Vagina (tissue), 2 donors: ENCODE data around the gene OR2T6. TPM values are rescaled to one million over a fixed set of nuclear protein-coding genes. Genes with fewer than 3 reads are reported as not detected.

Experiments used
- DNase-seq, 2 donors: peaks; one replicate each; pipeline ENCODE4 v3.0.0-alpha.2; 2017; ENCODE audit errors: extremely low spot score in 2 of 2
- H3K27ac ChIP-seq: fragments of 200-600 bp; sonication (generic); one replicate; pipeline ENCODE4 v1.5.1; 2019
- H3K27me3 ChIP-seq: fragments of 200-600 bp; sonication (generic); one replicate; pipeline ENCODE4 v1.5.1; 2019
- H3K36me3 ChIP-seq, 2 donors: fragments of 200-600 bp; sonication (generic); one replicate each; pipeline ENCODE4 v1.5.1; 2017 to 2019
- H3K4me1 ChIP-seq: fragments of 200-600 bp; sonication (generic); one replicate; pipeline ENCODE4 v1.5.1; 2019
- H3K4me3 ChIP-seq, 2 donors: fragments of 200-600 bp; sonication (generic); 1 replicate in 1 of 2; 2 replicates in 1 of 2; pipeline ENCODE4 v1.5.1; 2016 to 2019
- H3K9me3 ChIP-seq: fragments of 200-600 bp; sonication (generic); one replicate; pipeline ENCODE4 v1.5.1; 2019
- CTCF ChIP-seq, 3 experiments: fragments of 450-650 bp in 2 of 3; fragments of 200-600 bp in 1 of 3; sonication (generic) in 1 of 3; IDR thresholded peaks; one replicate each; pipeline ENCODE4 v1.5.1; 2017 to 2019; ENCODE audit warnings: antibody characterized with exemption in 3 of 3, mild to moderate bottlenecking in 2 of 3, moderate library complexity in 2 of 3
- POLR2A ChIP-seq, 2 donors: fragments of 450-650 bp; IDR thresholded peaks; one replicate each; pipeline ENCODE4 v1.6.1; 2017; ENCODE audit warnings: antibody characterized with exemption in 2 of 2, mild to moderate bottlenecking in 2 of 2, moderate library complexity in 2 of 2
- POLR2AphosphoS5 ChIP-seq, 2 donors: sonication (generic); formaldehyde crosslinking; IDR thresholded peaks; one replicate each; pipeline ENCODE4 v1.9.0; 2017; ENCODE audit warnings: antibody characterized with exemption in 2 of 2, mild to moderate bottlenecking in 2 of 2, low read depth in 1 of 2; ENCODE audit not compliant: insufficient read depth in 1 of 2
- intact Hi-C: fragments of 100-400 bp; cut with DNase I; formaldehyde crosslinking; loops from one replicate; pipeline ENCODE4 v1.15.1; 2023
- total RNA-seq: library from RNA; depleted of rRNA; stranded (reverse); fragments of >200 nt; gene quantifications from one replicate; pipeline ENCODE4 v1.2.3, GENCODE V29; 2016

OR2T6 gene
- total RNA-seq, 1 donor from 2014 or later, result not detected

DNA sequence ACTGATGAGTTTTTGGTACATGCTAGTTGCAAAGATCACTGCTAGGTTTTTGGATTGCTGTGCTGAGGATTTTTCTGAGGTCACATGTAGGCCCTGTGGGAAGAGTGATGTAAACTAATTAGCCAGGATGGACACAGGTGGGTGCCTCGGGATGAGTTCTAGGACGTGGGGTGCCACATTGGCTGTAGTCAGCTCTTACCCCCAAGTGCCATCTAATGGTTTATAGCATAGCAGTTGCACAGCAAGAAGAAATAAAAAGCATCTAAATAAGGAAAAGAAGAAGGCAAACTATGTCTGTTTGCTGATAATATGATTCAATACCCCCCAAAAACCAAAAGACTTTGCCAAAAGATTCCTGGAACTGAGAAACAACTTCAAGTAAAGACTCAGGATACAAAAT lies 17.5 kb downstream of the OR2T6 start:
- H3K4me3 ChIP-seq, result no peak overlapping the region
- TF ChIP-seq POLR2A (IDR thresholded peaks at IDR 0.05) (no peak), POLR2AphosphoS5 (IDR thresholded peaks at IDR 0.05; ENCODE audit: insufficient read depth in 1 of 2, low read depth in 1 of 2) (no peak), CTCF (IDR thresholded peaks at IDR 0.05) (no peak)
- no peak overlapping the region for H3K27ac ChIP-seq
- no peak for DNase-seq
- intact Hi-C loops, result no loop called here
- no peaks in the 10 kb centered on the region for H3K36me3 ChIP-seq
- no peaks in the 10 kb centered on the region for H3K4me1 ChIP-seq
- no peaks in the 10 kb centered on the region for H3K9me3 ChIP-seq
- H3K27me3 ChIP-seq, result no peaks in the 10 kb centered on the region

GRCh38 chr1:248402748-248403147 lies 27.2 kb downstream of the OR2T6 start, which contains the start of gene OR2T1:
Gene OR2T1, plus strand, starts transcription at chr1:248403048. Its CDS starts 3,100 bp downstream, at chr1:248406148.
- Histone ChIP-seq H3K4me3 (no peak within 1 kb of the TSS), H3K27ac (no peak within 1 kb of the TSS), H3K4me1 (no peaks in the 10 kb centered on the region), H3K27me3 (no peaks in the 10 kb centered on the region), H3K36me3 (no peaks in the 10 kb centered on the region), H3K9me3 (no peaks in the 10 kb centered on the region)
- no peak for DNase-seq
- intact Hi-C loops, result no loop called here
- no peak for TF ChIP-seq POLR2AphosphoS5 (IDR thresholded peaks at IDR 0.05; ENCODE audit: insufficient read depth in 1 of 2, low read depth in 1 of 2)

DNA sequence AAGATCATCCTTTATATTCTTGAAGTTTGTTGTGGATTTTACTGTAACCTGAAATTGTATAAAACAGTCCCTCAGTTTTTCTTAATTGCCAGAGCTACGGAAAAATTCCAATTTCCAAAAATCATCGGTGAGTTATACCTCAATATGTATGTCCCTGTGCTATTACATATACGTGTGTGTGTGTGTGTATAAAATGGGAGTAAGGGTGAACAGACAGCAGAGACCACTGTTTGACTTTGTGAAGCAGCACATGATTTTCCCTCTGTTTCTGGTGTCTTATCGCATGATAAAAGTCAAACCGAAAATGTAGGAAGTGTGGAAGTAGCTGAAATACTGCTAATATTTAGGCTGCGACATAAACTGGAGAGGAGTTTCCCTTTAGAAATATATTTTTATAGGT lies 28.5 kb downstream of the OR2T6 start:
- H3K4me1 ChIP-seq, result no peaks in the 10 kb centered on the region
- TF ChIP-seq POLR2AphosphoS5 (IDR thresholded peaks at IDR 0.05; ENCODE audit: insufficient read depth in 1 of 2, low read depth in 1 of 2), result no peak
- TF ChIP-seq CTCF (IDR thresholded peaks at IDR 0.05), result no peak
- no peak for TF ChIP-seq POLR2A (IDR thresholded peaks at IDR 0.05)
- H3K27me3 ChIP-seq, result no peaks in the 10 kb centered on the region
- H3K36me3 ChIP-seq, result no peaks in the 10 kb centered on the region
- no peak overlapping the region for H3K4me3 ChIP-seq
- DNase-seq, result no peak
- no peaks in the 10 kb centered on the region for H3K9me3 ChIP-seq
- intact Hi-C loops, result no loop called here
- H3K27ac ChIP-seq, result no peak overlapping the region

- H3K27ac ChIP-seq, result no peak overlapping the region
- no peak overlapping the region for H3K4me3 ChIP-seq
- DNase-seq, result no peak
- H3K9me3 ChIP-seq, result no peaks in the 10 kb centered on the region
- intact Hi-C loops, result no loop called here
- TF ChIP-seq POLR2AphosphoS5 (IDR thresholded peaks at IDR 0.05; ENCODE audit: insufficient read depth in 1 of 2, low read depth in 1 of 2) (no peak), POLR2A (IDR thresholded peaks at IDR 0.05) (no peak), CTCF (IDR thresholded peaks at IDR 0.05) (no peak)
- H3K27me3 ChIP-seq, result no peaks in the 10 kb centered on the region
- no peaks in the 10 kb centered on the region for H3K4me1 ChIP-seq
- H3K36me3 ChIP-seq, result no peaks in the 10 kb centered on the region
These were observed 31.5 kb downstream of the OR2T6 start for GRCh38 chr1:248406721-248407692.

- no peak for DNase-seq
- Histone ChIP-seq H3K4me1 (no peaks in the 10 kb centered on the region), H3K27ac (no peak overlapping the region), H3K27me3 (no peaks in the 10 kb centered on the region), H3K9me3 (no peaks in the 10 kb centered on the region), H3K4me3 (no peak overlapping the region), H3K36me3 (no peaks in the 10 kb centered on the region)
- intact Hi-C loops, result no loop called here
- TF ChIP-seq CTCF (IDR thresholded peaks at IDR 0.05) (no peak), POLR2A (IDR thresholded peaks at IDR 0.05) (no peak), POLR2AphosphoS5 (IDR thresholded peaks at IDR 0.05; ENCODE audit: insufficient read depth in 1 of 2, low read depth in 1 of 2) (no peak)
These were observed 40.7 kb downstream of the OR2T6 start for GRCh38 chr1:248416226-248416625.
